Testis (tissue), 2 donors: Measurements from ENCODE around the gene LNX2.

Source experiments
- CTCF ChIP-seq, 3 experiments: fragments of 450-650 bp in 2 of 3; fragments of 200-600 bp in 1 of 3; sonication (generic) in 1 of 3; IDR thresholded peaks; one replicate each; pipeline ENCODE4 v1.5.1; 2016 to 2019; ENCODE audit warnings: antibody characterized with exemption in 3 of 3, mild to moderate bottlenecking in 2 of 3, moderate library complexity in 1 of 3
- POLR2A ChIP-seq: fragments of 450-650 bp; IDR thresholded peaks from one replicate; pipeline ENCODE4 v1.6.1; 2017; ENCODE audit warnings: antibody characterized with exemption, mild to moderate bottlenecking, moderate library complexity

GRCh38 chr13:27636589-27637288 is 16.4 kb upstream of the LNX2 start:
- no peak for TF ChIP-seq CTCF (IDR thresholded peaks at IDR 0.05)
- no peak for TF ChIP-seq POLR2A
